ENCODE measurements around the gene C9. TPM values are rescaled to one million over a fixed set of nuclear protein-coding genes. Genes with fewer than 3 reads are reported as not detected.
"Not testable (repeated sequence)": the region's sequence is repeated elsewhere in the genome, so short reads cannot be mapped to it uniquely, and the experiment has no call there.

Gene C9
- total RNA-seq, 3 donors from 2014 or later = 0.11 to 0.53 (median 0.24) TPM

DNA sequence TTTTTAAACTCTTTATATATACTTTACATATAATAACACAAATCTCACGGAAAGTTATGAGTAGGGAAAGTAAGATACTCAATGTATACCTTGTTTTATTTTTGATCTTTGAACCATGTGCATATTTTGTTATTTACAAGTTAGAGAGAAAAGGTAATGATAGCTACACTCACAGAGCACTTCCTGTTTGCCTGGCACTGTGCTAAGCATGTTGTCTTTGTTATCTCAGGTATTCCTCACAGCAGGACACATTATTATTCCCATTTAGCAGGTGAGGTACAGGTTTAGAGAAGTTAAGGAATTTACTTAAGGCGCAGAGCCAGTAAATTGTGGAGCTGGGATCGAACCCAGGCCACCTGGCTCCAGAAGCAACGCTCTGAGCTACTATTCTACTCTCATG is 3.0 kb downstream of the C9 start:
- H3K27me3 Mint-ChIP-seq (ENCODE audit: low read depth) = no peaks in the 10 kb centered on the region
- H3K4me3 Mint-ChIP-seq = no peak overlapping the region
- DNase-seq (no peak), ATAC-seq (no peak)
- no peaks in the 10 kb centered on the region for H3K36me3 Mint-ChIP-seq (ENCODE audit: insufficient read depth)
- H3K9me3 Mint-ChIP-seq = no peaks in the 10 kb centered on the region
- H3K4me1 Mint-ChIP-seq (ENCODE audit: low read depth) = no peaks in the 10 kb centered on the region

DNA sequence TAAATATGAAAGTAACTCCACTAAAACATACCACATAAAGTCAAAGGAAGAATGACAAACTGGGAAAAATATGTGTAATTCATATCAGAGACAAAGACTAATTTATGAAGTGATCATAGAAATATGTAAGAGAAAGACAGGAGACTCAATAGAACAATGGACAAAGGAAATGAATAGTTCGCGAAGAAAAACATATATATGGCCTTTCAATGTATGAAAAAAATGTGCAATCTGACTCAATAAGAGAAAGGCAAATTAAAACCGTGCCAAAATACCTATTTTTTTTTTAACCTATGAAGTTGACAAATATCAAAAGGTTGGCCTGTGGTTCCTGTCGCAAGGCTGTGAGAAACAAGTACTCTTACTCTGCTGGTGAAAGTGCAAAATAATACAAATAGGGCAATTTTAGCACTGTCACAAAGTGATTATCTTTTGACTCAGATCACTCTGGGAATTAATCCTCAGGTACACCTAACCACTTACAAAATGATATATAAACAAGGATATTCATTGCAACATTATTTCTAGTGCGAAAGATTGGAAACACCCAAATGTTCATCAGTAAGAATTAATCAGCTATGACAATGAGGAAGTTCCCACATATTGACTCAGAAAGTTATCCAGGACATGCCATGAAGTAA is 3.7 kb downstream of the C9 start:
- DNase-seq (no peak), ATAC-seq (peak in 1 of 2 donors; percentile 14)
- no peaks in the 10 kb centered on the region for H3K36me3 Mint-ChIP-seq (ENCODE audit: insufficient read depth)
- no peak overlapping the region for H3K4me3 Mint-ChIP-seq
- no peaks in the 10 kb centered on the region for H3K4me1 Mint-ChIP-seq (ENCODE audit: low read depth)
- no peaks in the 10 kb centered on the region for H3K9me3 Mint-ChIP-seq
- no peaks in the 10 kb centered on the region for H3K27me3 Mint-ChIP-seq (ENCODE audit: low read depth)

- H3K36me3 Mint-ChIP-seq (ENCODE audit: insufficient read depth) = no peaks in the 10 kb centered on the region
- peaks cover 2% of the 10 kb centered on the region for H3K4me1 Mint-ChIP-seq (ENCODE audit: low read depth)
- ATAC-seq (no peak), DNase-seq (no peak)
- no peak overlapping the region for H3K4me3 Mint-ChIP-seq
- peaks cover 15% of the 10 kb centered on the region for H3K9me3 Mint-ChIP-seq
- no peaks in the 10 kb centered on the region for H3K27me3 Mint-ChIP-seq (ENCODE audit: low read depth)
These were observed 8.0 kb downstream of the C9 start for GRCh38 chr5:39356263-39356662.

DNA sequence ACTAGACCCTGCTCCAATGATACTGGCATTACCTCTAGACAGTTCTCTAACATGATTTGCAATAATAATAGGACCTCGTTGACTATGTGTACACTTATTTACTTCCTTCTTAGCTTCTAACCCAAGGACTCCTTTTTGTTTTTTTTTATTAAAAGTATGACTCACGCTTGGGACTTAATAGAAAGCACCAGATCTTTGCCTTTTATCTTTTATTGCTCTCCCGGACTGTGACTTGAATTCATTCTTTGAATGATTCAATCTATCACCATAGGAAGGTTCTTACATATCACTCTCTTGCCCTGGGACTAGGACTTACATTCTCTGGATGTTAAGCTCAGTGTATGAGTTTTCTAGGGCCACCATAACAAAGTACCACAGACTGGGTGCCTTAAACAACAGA is 9.0 kb downstream of the C9 start:
- H3K4me1 Mint-ChIP-seq (ENCODE audit: low read depth) = peaks cover 2% of the 10 kb centered on the region
- no peak for DNase-seq
- no peaks in the 10 kb centered on the region for H3K27me3 Mint-ChIP-seq (ENCODE audit: low read depth)
- H3K36me3 Mint-ChIP-seq (ENCODE audit: insufficient read depth) = no peaks in the 10 kb centered on the region
- no peak for ATAC-seq
- H3K4me3 Mint-ChIP-seq = no peak overlapping the region
- H3K9me3 Mint-ChIP-seq = peaks cover 16% of the 10 kb centered on the region

DNA sequence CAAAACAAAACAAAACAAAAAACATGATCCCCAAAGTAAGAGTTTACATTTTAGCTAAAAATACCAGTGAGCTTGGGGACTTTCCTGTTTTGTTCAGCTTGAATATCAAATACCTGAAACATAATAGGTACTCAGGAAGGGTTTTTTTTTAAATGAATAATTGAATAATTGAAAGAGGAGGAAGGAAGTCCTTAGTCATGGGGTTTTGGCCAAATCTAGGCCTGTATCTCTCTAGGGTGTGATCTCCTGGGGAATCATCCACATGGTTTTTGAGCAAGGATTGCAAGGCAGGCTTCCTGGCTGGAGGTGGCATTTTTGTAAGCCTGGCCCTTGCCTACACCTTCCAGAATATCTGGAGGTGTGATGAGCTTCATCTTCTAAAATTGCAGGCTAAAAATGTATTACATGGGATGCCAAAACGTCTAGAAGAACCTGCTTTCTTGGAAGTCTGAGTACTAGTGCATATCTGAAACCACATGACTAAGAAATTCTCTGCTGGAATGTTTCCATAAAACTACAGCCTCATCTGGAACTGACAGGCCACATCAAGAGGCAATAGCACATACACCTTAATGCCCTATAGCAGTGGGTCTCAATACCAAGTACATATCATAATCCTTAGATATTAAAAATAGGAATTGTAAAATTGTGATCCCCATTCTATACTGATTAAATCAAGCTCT is 10.4 kb downstream of the C9 start:
- Mint-ChIP-seq H3K9me3 (peaks cover 27% of the 10 kb centered on the region), H3K27me3 (ENCODE audit: low read depth) (no peaks in the 10 kb centered on the region), H3K4me3 (no peak overlapping the region), H3K4me1 (ENCODE audit: low read depth) (peaks cover 2% of the 10 kb centered on the region), H3K36me3 (ENCODE audit: insufficient read depth) (no peaks in the 10 kb centered on the region)
- DNase-seq (no peak), ATAC-seq (no peak)

DNA sequence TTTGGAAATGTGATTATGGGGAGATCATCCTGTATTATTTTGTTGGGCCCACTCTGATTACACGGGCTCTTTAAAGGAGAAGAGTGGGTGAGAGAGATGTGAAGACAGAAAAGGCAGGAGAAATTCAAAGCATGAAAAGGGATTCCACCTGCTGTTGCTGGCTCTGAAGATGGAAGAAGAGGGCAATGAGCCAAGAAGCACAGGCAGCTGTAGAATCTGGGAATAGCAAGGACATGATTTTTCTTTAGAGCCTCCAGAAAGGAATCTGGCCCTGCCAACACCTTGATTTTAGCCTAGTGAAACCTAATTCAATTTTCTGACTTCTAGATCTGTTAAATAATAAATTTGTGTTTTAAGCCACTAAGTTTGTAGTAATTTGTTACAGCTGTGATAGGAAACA is 11.3 kb downstream of the C9 start:
- Mint-ChIP-seq H3K9me3 (peaks cover 27% of the 10 kb centered on the region), H3K4me3 (no peak overlapping the region), H3K4me1 (ENCODE audit: low read depth) (peaks cover 2% of the 10 kb centered on the region), H3K27me3 (ENCODE audit: low read depth) (no peaks in the 10 kb centered on the region), H3K36me3 (ENCODE audit: insufficient read depth) (no peaks in the 10 kb centered on the region)
- no peak for ATAC-seq
- no peak for DNase-seq

DNA sequence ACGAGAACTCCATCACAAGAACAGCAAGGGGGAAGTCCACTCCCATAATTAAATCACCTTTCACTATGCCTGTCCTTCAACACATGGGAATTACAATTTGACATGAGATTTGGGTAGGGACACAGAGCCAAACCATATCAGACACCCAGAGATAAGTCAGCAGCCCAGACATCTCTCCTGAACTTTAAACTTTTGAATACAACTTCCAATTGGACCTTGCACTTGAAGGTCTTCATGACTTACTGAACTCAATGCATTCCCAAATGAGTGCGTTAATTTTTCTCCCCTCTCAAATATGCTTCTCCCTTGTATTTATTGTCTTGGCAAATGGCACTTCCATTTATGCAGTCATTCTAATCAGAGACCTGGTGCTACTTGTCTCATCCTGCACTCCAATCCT is 12.1 kb downstream of the C9 start:
- H3K9me3 Mint-ChIP-seq = peaks cover 27% of the 10 kb centered on the region
- peaks cover 2% of the 10 kb centered on the region for H3K4me1 Mint-ChIP-seq (ENCODE audit: low read depth)
- H3K36me3 Mint-ChIP-seq (ENCODE audit: insufficient read depth) = no peaks in the 10 kb centered on the region
- H3K27me3 Mint-ChIP-seq (ENCODE audit: low read depth) = no peaks in the 10 kb centered on the region
- no peak overlapping the region for H3K4me3 Mint-ChIP-seq
- DNase-seq (no peak), ATAC-seq (no peak)

- no peak overlapping the region for H3K4me3 Mint-ChIP-seq
- H3K27me3 Mint-ChIP-seq (ENCODE audit: low read depth) = peaks cover 13% of the 10 kb centered on the region
- DNase-seq (no peak), ATAC-seq (no peak)
- peaks cover 2% of the 10 kb centered on the region for H3K4me1 Mint-ChIP-seq (ENCODE audit: low read depth)
- H3K9me3 Mint-ChIP-seq = peaks cover 27% of the 10 kb centered on the region
- H3K36me3 Mint-ChIP-seq (ENCODE audit: insufficient read depth) = no peaks in the 10 kb centered on the region
These were observed 14.8 kb downstream of the C9 start for GRCh38 chr5:39349484-39349883.

GRCh38 chr5:39342460-39342859 is 21.8 kb downstream of the C9 start:
- no peaks in the 10 kb centered on the region for H3K36me3 Mint-ChIP-seq (ENCODE audit: insufficient read depth)
- H3K9me3 Mint-ChIP-seq = no peaks in the 10 kb centered on the region
- DNase-seq (no peak), ATAC-seq (no peak)
- no peaks in the 10 kb centered on the region for H3K4me1 Mint-ChIP-seq (ENCODE audit: low read depth)
- H3K4me3 Mint-ChIP-seq = no peak overlapping the region
- H3K27me3 Mint-ChIP-seq (ENCODE audit: low read depth) = peaks cover 36% of the 10 kb centered on the region

GRCh38 chr5:39341896-39342295 is 22.4 kb downstream of the C9 start:
- H3K36me3 Mint-ChIP-seq (ENCODE audit: insufficient read depth) = no peaks in the 10 kb centered on the region
- H3K9me3 Mint-ChIP-seq = no peaks in the 10 kb centered on the region
- no peak overlapping the region for H3K4me3 Mint-ChIP-seq
- DNase-seq (no peak), ATAC-seq (no peak)
- peaks cover 36% of the 10 kb centered on the region for H3K27me3 Mint-ChIP-seq (ENCODE audit: low read depth)
- H3K4me1 Mint-ChIP-seq (ENCODE audit: low read depth) = no peaks in the 10 kb centered on the region

DNA sequence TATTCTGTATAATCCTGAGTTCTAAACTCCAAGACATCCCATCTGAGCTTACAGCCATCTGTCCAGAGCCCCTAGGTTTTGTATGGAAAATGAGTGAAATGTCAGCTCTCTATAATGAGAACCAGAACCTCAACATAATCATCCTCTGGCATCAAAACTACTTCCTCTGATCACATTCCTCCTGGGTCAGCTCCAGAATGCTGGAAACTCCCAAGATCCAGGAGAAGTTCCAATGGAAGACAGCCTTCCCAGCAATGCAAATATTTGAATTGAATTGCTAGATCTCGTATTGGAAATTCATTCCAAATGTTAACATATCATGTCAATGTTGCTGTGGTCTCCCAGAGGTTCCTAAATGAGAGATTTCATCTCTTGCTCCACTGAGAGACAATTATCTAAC is 23.8 kb downstream of the C9 start:
- DNase-seq (no peak), ATAC-seq (no peak)
- Mint-ChIP-seq H3K36me3 (ENCODE audit: insufficient read depth) (no peaks in the 10 kb centered on the region), H3K4me3 (no peak overlapping the region), H3K9me3 (no peaks in the 10 kb centered on the region), H3K4me1 (ENCODE audit: low read depth) (no peaks in the 10 kb centered on the region), H3K27me3 (ENCODE audit: low read depth) (peaks cover 36% of the 10 kb centered on the region)

DNA sequence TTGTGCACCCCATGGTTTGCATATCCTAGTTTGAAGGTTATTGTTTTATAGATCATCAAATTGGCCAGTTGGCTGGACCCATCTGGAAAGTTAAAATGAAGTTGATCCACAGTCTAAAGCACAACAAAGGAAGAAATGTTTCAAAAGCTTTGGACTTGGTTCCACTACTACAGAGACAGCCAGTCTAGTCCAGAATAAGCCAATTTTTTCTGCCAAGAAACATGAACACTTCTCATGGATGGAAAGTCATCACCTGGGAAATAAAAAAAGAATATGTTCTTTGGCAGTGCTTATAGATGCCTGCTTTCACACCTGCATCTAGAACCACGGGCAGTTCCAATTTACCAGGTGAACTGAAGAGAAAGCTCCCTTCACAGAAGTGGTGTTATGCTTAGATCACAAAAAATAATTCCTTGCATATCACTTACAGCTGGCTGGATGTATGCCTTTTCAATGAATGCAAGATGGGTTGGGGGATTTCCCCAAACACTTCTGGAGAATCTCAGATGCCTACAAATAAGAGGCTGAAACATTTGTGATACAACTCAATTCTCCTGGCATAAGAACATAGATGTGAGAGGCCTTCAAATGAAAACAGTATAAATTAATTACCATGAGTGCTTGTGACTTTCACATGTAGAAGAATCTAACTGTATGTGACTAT is 26.9 kb downstream of the C9 start:
- Mint-ChIP-seq H3K4me3 (no peak overlapping the region), H3K36me3 (ENCODE audit: insufficient read depth) (no peaks in the 10 kb centered on the region)
- ATAC-seq = no peak

DNA sequence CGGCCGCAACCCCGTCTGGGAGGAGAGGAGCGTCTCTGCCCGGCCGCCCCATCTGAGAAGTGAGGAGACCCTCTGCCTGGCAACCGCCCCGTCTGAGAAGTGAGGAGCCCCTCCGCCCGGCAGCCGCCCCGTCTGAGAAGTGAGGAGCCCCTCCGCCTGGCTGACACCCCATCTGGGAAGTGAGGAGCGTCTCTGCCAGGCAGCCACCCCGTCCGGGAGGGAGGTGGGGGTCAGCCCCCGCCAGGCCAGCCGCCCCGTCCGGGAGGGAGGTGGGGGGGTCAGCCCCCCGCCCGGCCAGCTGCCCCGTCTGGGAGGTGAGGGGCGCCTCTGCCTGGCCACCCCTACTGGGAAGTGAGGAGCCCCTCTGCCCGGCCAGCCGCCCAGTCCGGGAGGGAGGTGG is 30.0 kb downstream of the C9 start:
- not testable (repeated sequence) for H3K4me1 Mint-ChIP-seq (ENCODE audit: low read depth); H3K9me3 Mint-ChIP-seq; ATAC-seq; H3K4me3 Mint-ChIP-seq; H3K27me3 Mint-ChIP-seq (ENCODE audit: low read depth); H3K36me3 Mint-ChIP-seq (ENCODE audit: insufficient read depth); DNase-seq

More for the DNA sequence above, 26.9 kb downstream of the C9 start:
- Mint-ChIP-seq H3K27me3 (ENCODE audit: low read depth) (peaks cover 16% of the 10 kb centered on the region), H3K9me3 (no peaks in the 10 kb centered on the region), H3K4me1 (ENCODE audit: low read depth) (no peaks in the 10 kb centered on the region)
- no peak for DNase-seq

DNA sequence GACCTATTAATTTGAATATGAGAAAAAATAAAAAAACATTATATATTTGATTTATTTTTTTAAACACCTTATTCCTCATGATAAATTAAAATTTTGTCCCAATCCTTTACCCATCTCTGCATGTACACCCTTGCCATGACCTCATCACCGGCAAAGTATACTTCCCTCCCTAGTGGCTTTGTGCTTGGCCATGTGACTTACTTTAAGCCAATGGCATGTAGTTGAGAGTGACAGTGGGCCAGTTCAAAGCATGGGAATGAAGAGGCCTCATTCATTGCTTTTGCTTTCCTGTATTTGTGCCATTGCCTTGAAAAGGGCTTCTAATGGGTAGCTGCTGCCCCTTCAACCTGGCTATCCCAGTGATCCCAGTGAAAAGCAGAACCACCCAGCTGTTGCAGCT is 31.2 kb downstream of the C9 start:
- Mint-ChIP-seq H3K4me3 (no peak overlapping the region), H3K4me1 (ENCODE audit: low read depth) (no peaks in the 10 kb centered on the region), H3K36me3 (ENCODE audit: insufficient read depth) (no peaks in the 10 kb centered on the region), H3K27me3 (ENCODE audit: low read depth) (peaks cover 4% of the 10 kb centered on the region), H3K9me3 (no peaks in the 10 kb centered on the region)
- DNase-seq (no peak), ATAC-seq (no peak)

GRCh38 chr5:39331861-39332381 is 32.4 kb downstream of the C9 start:
- no peak overlapping the region for H3K4me3 Mint-ChIP-seq
- ATAC-seq = no peak
- no peaks in the 10 kb centered on the region for H3K4me1 Mint-ChIP-seq (ENCODE audit: low read depth)
- no peaks in the 10 kb centered on the region for H3K36me3 Mint-ChIP-seq (ENCODE audit: insufficient read depth)
- H3K9me3 Mint-ChIP-seq = no peaks in the 10 kb centered on the region
- peaks cover 4% of the 10 kb centered on the region for H3K27me3 Mint-ChIP-seq (ENCODE audit: low read depth)
- DNase-seq = no peak
